Right lobe of liver (tissue), 6 donors: ENCODE data around the gene DOCK10. TPM values are rescaled to one million over a fixed set of nuclear protein-coding genes. Genes with fewer than 3 reads are reported as not detected.
A peak's percentile ranks its signal among the peaks of the same experiment; 100 is the strongest.

Source experiments
- ATAC-seq, 4 donors: fragments of 200-7000 bp; cut with Tn5 transposase; one replicate each; pipeline ENCODE4 v1.9.1; 2020; ENCODE audit warnings: mild to moderate bottlenecking in 4 of 4, moderate library complexity in 4 of 4
- DNase-seq, 3 donors: peaks; one replicate each; pipeline ENCODE4 v3.0.0-alpha.2; 2020
- H3K27ac ChIP-seq, 3 donors: fragments of 200-600 bp; one replicate each; pipeline ENCODE4 v1.8.0; 2022
- H3K27me3 ChIP-seq, 2 donors: fragments of 200-600 bp; one replicate each; pipeline ENCODE4 v1.8.0; 2022
- H3K36me3 ChIP-seq, 4 donors: fragments of 200-600 bp; sonication (generic) in 1 of 4; one replicate each; pipeline versions ENCODE4 v1.5.1 to v1.8.0; 2017 to 2022; ENCODE audit warnings: control low read depth in 1 of 4
- H3K4me1 ChIP-seq, 4 donors: fragments of 200-600 bp; sonication (generic) in 1 of 4; one replicate each; pipeline versions ENCODE4 v1.5.1 to v1.8.0; 2017 to 2022; ENCODE audit warnings: control low read depth in 1 of 4
- H3K4me3 ChIP-seq, 3 donors: fragments of 200-600 bp; one replicate each; pipeline ENCODE4 v1.8.0; 2022
- H3K9me3 ChIP-seq, 4 donors: fragments of 200-600 bp; sonication (generic) in 1 of 4; one replicate each; pipeline versions ENCODE4 v1.5.1 to v1.8.0; 2017 to 2022; ENCODE audit warnings: control low read depth in 1 of 4
- CTCF ChIP-seq, 4 donors: fragments of 200-600 bp in 3 of 4; fragments of 450-650 bp in 1 of 4; IDR thresholded peaks; one replicate each; pipeline versions ENCODE4 v1.5.1 to v1.8.0; 2016 to 2022; ENCODE audit warnings: antibody characterized with exemption in 4 of 4, mild to moderate bottlenecking in 2 of 4
- POLR2A ChIP-seq: fragments of 450-650 bp; IDR thresholded peaks from one replicate; pipeline ENCODE4 v1.6.1; 2017; ENCODE audit warnings: antibody characterized with exemption, mild to moderate bottlenecking
- WGBS: methylation state at CpG from one replicate; pipeline ENCODE4 v1.1.6; 2018; ENCODE audit warnings: low coverage, low lambda C conversion rate; ENCODE audit not compliant: insufficient coverage; ENCODE audit errors: missing lambda C conversion rate; 5-methylcytosine and 5-hydroxymethylcytosine counted together
- intact Hi-C, 2 donors: fragments of 100-400 bp; cut with DNase I; formaldehyde crosslinking; loops; one replicate each; pipeline versions ENCODE4 v1.11.2 to v1.14.1; 2022
- total RNA-seq, 6 experiments: library from RNA; depleted of rRNA in 2 of 6; stranded (reverse); fragments of >200 nt in 2 of 6; fragmentation: NEBNext Ultra II Directional in 3 of 6; extraction: Animal tissue kit (Norgen Biotek cat#: 25700) in 3 of 6; gene quantifications; one replicate each; pipeline versions ENCODE4 v1.1.0 to v1.2.4, GENCODE V29; 2016 to 2023
- donor health status: DM: no; HTN: yes; CAD: no.
- donor health status: DM: no; HTN: no; CAD: no.
- donor health status: DM: no; HTN: no; CAD: no.
- donor health status: DM: no; HTN: yes; CAD: no.
- donor health status: DM: no; HTN: yes; CAD: no.

DOCK10 gene
- total RNA-seq, 6 experiments from 2014 or later = 5.1 to 10.2 (median 7.1) TPM

GRCh38 chr2:225025917-225026571, 16.2 kb downstream of the DOCK10 start:
- no peak overlapping the region for H3K27ac ChIP-seq
- intact Hi-C loops = no loop called here
- DNase-seq = no peak
- ATAC-seq = peak in 2 of 4 donors; percentile 7 to 26
- no peaks in the 10 kb centered on the region for H3K9me3 ChIP-seq
- H3K4me3 ChIP-seq = no peak overlapping the region
- TF ChIP-seq POLR2A (no peak), CTCF (IDR thresholded peaks at IDR 0.05) (no peak)
- WGBS = 55% methylated on average over 2 of the region's 2 CpGs
- no peaks in the 10 kb centered on the region for H3K36me3 ChIP-seq
- H3K27me3 ChIP-seq = no peaks in the 10 kb centered on the region
- H3K4me1 ChIP-seq = peaks cover 0 to 17% (median 5%) of the 10 kb centered on the region in 4 donors

GRCh38 chr2:225022188-225022587, 20.1 kb downstream of the DOCK10 start:
- ATAC-seq (peak; percentile 84 to 92 (median 88)), DNase-seq (peak in 2 of 3 donors; percentile 55 to 80)
- H3K4me1 ChIP-seq = peaks cover 0 to 33% (median 12%) of the 10 kb centered on the region in 4 donors
- no peak overlapping the region for H3K4me3 ChIP-seq
- 22% methylated on average over 4 of the region's 4 CpGs for WGBS
- TF ChIP-seq CTCF (IDR thresholded peaks at IDR 0.05) = no peak
- no peak for TF ChIP-seq POLR2A
- no peaks in the 10 kb centered on the region for H3K27me3 ChIP-seq
- H3K27ac ChIP-seq = peak overlapping the region in 2 of 3 donors; percentile 41 to 44
- H3K36me3 ChIP-seq = no peaks in the 10 kb centered on the region
- intact Hi-C loops = no loop called here
- no peaks in the 10 kb centered on the region for H3K9me3 ChIP-seq

- WGBS = 51% methylated on average over 3 of the region's 3 CpGs
- Histone ChIP-seq H3K4me3 (no peak overlapping the region), H3K27ac (peak overlapping the region in 1 of 3 donors; percentile 44), H3K36me3 (no peaks in the 10 kb centered on the region), H3K27me3 (no peaks in the 10 kb centered on the region), H3K4me1 (peaks cover 0 to 41% (median 12%) of the 10 kb centered on the region in 4 donors), H3K9me3 (no peaks in the 10 kb centered on the region)
- TF ChIP-seq CTCF (IDR thresholded peaks at IDR 0.05) = no peak
- TF ChIP-seq POLR2A = no peak
- DNase-seq = no peak
- intact Hi-C loops = no loop called here
- ATAC-seq = no peak
Measured at GRCh38 chr2:225020168-225020849, 22.0 kb downstream of the DOCK10 start.

- WGBS = 86% methylated on average over 1 of the region's 4 CpGs
- intact Hi-C loops = no loop called here
Measured at GRCh38 chr2:225019105-225019504, 23.2 kb downstream of the DOCK10 start.

More at GRCh38 chr2:225019105-225019504, 23.2 kb downstream of the DOCK10 start:
- peaks cover 0 to 41% (median 12%) of the 10 kb centered on the region in 4 donors for H3K4me1 ChIP-seq
- no peaks in the 10 kb centered on the region for H3K27me3 ChIP-seq
- no peak for TF ChIP-seq POLR2A
- no peak for TF ChIP-seq CTCF (IDR thresholded peaks at IDR 0.05)
- H3K36me3 ChIP-seq = no peaks in the 10 kb centered on the region
- no peak overlapping the region for H3K4me3 ChIP-seq
- H3K27ac ChIP-seq = no peak overlapping the region
- no peak for DNase-seq
- no peak for ATAC-seq
- no peaks in the 10 kb centered on the region for H3K9me3 ChIP-seq
